ENCODE data around the gene RFNG.

Gene RFNG

DNA sequence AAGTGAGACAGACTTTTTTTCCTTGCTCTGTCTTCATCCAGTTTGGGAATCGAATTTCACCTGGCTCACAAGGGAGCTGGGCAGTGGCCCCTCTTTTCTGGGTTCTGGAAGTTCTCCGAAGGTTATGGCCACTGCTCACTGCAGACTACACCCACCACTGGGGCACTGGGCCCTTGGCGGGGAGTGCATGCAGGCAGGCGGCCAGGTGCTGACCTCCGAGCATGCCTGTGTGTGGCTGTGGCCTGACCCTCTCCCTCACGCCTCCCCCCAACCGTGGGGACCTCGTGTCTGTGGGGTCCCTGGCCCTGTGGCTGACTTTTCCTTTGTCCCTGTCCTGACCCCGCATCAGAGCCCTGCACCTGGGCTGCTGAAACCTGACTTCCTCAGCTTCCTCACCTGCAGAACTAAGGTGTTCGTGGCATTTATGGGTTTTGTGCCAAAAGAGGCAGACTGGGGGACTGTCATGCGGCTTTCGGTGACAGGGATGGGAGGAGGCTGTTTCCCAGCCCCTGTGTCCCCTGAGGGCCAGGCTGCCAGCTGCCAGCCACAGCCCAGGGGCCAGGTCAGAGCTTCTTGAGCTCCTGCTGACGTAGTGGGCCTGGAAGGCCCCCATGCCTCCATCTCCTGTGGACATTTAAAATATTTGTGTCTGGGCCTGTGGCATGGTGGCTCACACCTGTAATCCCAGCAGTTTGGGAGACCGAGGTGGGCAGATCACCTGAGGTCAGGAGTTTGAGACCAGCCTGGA lies 52.7 kb downstream of the RFNG start:
- no peak for DNase-seq

GRCh38 chr17:81998212-81998611 lies 53.4 kb downstream of the RFNG start:
- DNase-seq = no peak

Measured in inflammatory macrophage treated with lipopolysaccharide for 1 hour (primary cell).